ENCODE results near the gene ABCG2.
"Not testable (repeated sequence)": the region's sequence is repeated elsewhere in the genome, so short reads cannot be mapped to it uniquely, and the experiment has no call there.

Gene ABCG2

GRCh38 chr4:88172987-88173386, 14.5 kb upstream of the ABCG2 start:
- TF ChIP-seq PAX5 (IDR thresholded peaks at IDR 0.05; ENCODE audit: insufficient read depth, low read length, severe bottlenecking) (no peak), POU2F2 (IDR thresholded peaks at IDR 0.05; ENCODE audit: low read depth, low read length) (no peak), POLR2AphosphoS5 (IDR thresholded peaks at IDR 0.05; ENCODE audit: low read depth, low read length) (no peak), POLR2A (IDR thresholded peaks at IDR 0.05; ENCODE audit: low read depth, low read length) (no peak), SPI1 (IDR thresholded peaks at IDR 0.05; ENCODE audit: low read depth, low read length) (no peak), TAF1 (IDR thresholded peaks at IDR 0.05; ENCODE audit: low read depth, low read length) (no peak)
- DNase-seq (ENCODE audit: insufficient read length, low spot score) (no peak), FAIRE-seq (no peak)

- TF ChIP-seq SPI1 (IDR thresholded peaks at IDR 0.05; ENCODE audit: low read depth, low read length), result no peak
- no peak for FAIRE-seq
- no peak for DNase-seq (ENCODE audit: insufficient read length, low spot score)
These were observed 12.8 kb upstream of the ABCG2 start for GRCh38 chr4:88171206-88171605.

GRCh38 chr4:88169298-88169697, 10.9 kb upstream of the ABCG2 start:
- no peak for FAIRE-seq
- TF ChIP-seq POU2F2 (IDR thresholded peaks at IDR 0.05; ENCODE audit: low read depth, low read length) (no peak), POLR2AphosphoS5 (IDR thresholded peaks at IDR 0.05; ENCODE audit: low read depth, low read length) (no peak), SPI1 (IDR thresholded peaks at IDR 0.05; ENCODE audit: low read depth, low read length) (no peak), TAF1 (IDR thresholded peaks at IDR 0.05; ENCODE audit: low read depth, low read length) (no peak), PAX5 (IDR thresholded peaks at IDR 0.05; ENCODE audit: insufficient read depth, low read length, severe bottlenecking) (no peak), POLR2A (IDR thresholded peaks at IDR 0.05; ENCODE audit: low read depth, low read length) (no peak)

GRCh38 chr4:88166608-88167007, 8.2 kb upstream of the ABCG2 start:
- FAIRE-seq (no peak), DNase-seq (ENCODE audit: insufficient read length, low spot score) (no peak)
- TF ChIP-seq SPI1 (IDR thresholded peaks at IDR 0.05; ENCODE audit: low read depth, low read length), result no peak
- no peak for TF ChIP-seq POU2F2 (IDR thresholded peaks at IDR 0.05; ENCODE audit: low read depth, low read length)
- TF ChIP-seq TAF1 (IDR thresholded peaks at IDR 0.05; ENCODE audit: low read depth, low read length), result no peak
- TF ChIP-seq POLR2AphosphoS5 (IDR thresholded peaks at IDR 0.05; ENCODE audit: low read depth, low read length), result no peak
- TF ChIP-seq POLR2A (IDR thresholded peaks at IDR 0.05; ENCODE audit: low read depth, low read length), result no peak
- TF ChIP-seq PAX5 (IDR thresholded peaks at IDR 0.05; ENCODE audit: insufficient read depth, low read length, severe bottlenecking), result no peak

More at GRCh38 chr4:88169298-88169697, 10.9 kb upstream of the ABCG2 start:
- no peak for DNase-seq (ENCODE audit: insufficient read length, low spot score)

GRCh38 chr4:88163336-88163735, 4.9 kb upstream of the ABCG2 start:
- TF ChIP-seq PAX5 (IDR thresholded peaks at IDR 0.05; ENCODE audit: insufficient read depth, low read length, severe bottlenecking) (no peak), TAF1 (IDR thresholded peaks at IDR 0.05; ENCODE audit: low read depth, low read length) (no peak), POU2F2 (IDR thresholded peaks at IDR 0.05; ENCODE audit: low read depth, low read length) (no peak), POLR2A (IDR thresholded peaks at IDR 0.05; ENCODE audit: low read depth, low read length) (no peak), SPI1 (IDR thresholded peaks at IDR 0.05; ENCODE audit: low read depth, low read length) (no peak), POLR2AphosphoS5 (IDR thresholded peaks at IDR 0.05; ENCODE audit: low read depth, low read length) (no peak)
- FAIRE-seq (no peak), DNase-seq (ENCODE audit: insufficient read length, low spot score) (no peak)

- FAIRE-seq (no peak), DNase-seq (ENCODE audit: insufficient read length, low spot score) (no peak)
- TF ChIP-seq POLR2AphosphoS5 (IDR thresholded peaks at IDR 0.05; ENCODE audit: low read depth, low read length) (no peak), POLR2A (IDR thresholded peaks at IDR 0.05; ENCODE audit: low read depth, low read length) (no peak), POU2F2 (IDR thresholded peaks at IDR 0.05; ENCODE audit: low read depth, low read length) (no peak), PAX5 (IDR thresholded peaks at IDR 0.05; ENCODE audit: insufficient read depth, low read length, severe bottlenecking) (no peak), TAF1 (IDR thresholded peaks at IDR 0.05; ENCODE audit: low read depth, low read length) (no peak), SPI1 (IDR thresholded peaks at IDR 0.05; ENCODE audit: low read depth, low read length) (no peak)
These were observed 4.2 kb upstream of the ABCG2 start for GRCh38 chr4:88162626-88163025.

- TF ChIP-seq PAX5 (IDR thresholded peaks at IDR 0.05; ENCODE audit: insufficient read depth, low read length, severe bottlenecking) (no peak), SPI1 (IDR thresholded peaks at IDR 0.05; ENCODE audit: low read depth, low read length) (no peak), POU2F2 (IDR thresholded peaks at IDR 0.05; ENCODE audit: low read depth, low read length) (no peak), TAF1 (IDR thresholded peaks at IDR 0.05; ENCODE audit: low read depth, low read length) (no peak), POLR2A (IDR thresholded peaks at IDR 0.05; ENCODE audit: low read depth, low read length) (no peak), POLR2AphosphoS5 (IDR thresholded peaks at IDR 0.05; ENCODE audit: low read depth, low read length) (no peak)
- FAIRE-seq (no peak), DNase-seq (ENCODE audit: insufficient read length, low spot score) (peak; percentile 8)
These were observed 838 bp upstream of the ABCG2 start for GRCh38 chr4:88159229-88159725.

GRCh38 chr4:88158038-88158488, 376 bp downstream of the ABCG2 start:
- no peak for FAIRE-seq
- no peak for DNase-seq (ENCODE audit: insufficient read length, low spot score)
- no peak for TF ChIP-seq POU2F2 (IDR thresholded peaks at IDR 0.05; ENCODE audit: low read depth, low read length)
- TF ChIP-seq PAX5 (IDR thresholded peaks at IDR 0.05; ENCODE audit: insufficient read depth, low read length, severe bottlenecking), result no peak
- no peak for TF ChIP-seq TAF1 (IDR thresholded peaks at IDR 0.05; ENCODE audit: low read depth, low read length)
- no peak for TF ChIP-seq POLR2AphosphoS5 (IDR thresholded peaks at IDR 0.05; ENCODE audit: low read depth, low read length)
- TF ChIP-seq POLR2A (IDR thresholded peaks at IDR 0.05; ENCODE audit: low read depth, low read length), result no peak
- TF ChIP-seq SPI1 (IDR thresholded peaks at IDR 0.05; ENCODE audit: low read depth, low read length), result no peak

- DNase-seq (ENCODE audit: insufficient read length, low spot score); FAIRE-seq: not testable (repeated sequence)
These were observed 6.1 kb downstream of the ABCG2 start for GRCh38 chr4:88152331-88152730.

GRCh38 chr4:88148560-88148959, 9.9 kb downstream of the ABCG2 start:
- no peak for TF ChIP-seq POU2F2 (IDR thresholded peaks at IDR 0.05; ENCODE audit: low read depth, low read length)
- TF ChIP-seq POLR2A (IDR thresholded peaks at IDR 0.05; ENCODE audit: low read depth, low read length), result no peak
- TF ChIP-seq TAF1 (IDR thresholded peaks at IDR 0.05; ENCODE audit: low read depth, low read length), result no peak
- TF ChIP-seq POLR2AphosphoS5 (IDR thresholded peaks at IDR 0.05; ENCODE audit: low read depth, low read length), result no peak
- TF ChIP-seq SPI1 (IDR thresholded peaks at IDR 0.05; ENCODE audit: low read depth, low read length), result no peak
- no peak for TF ChIP-seq PAX5 (IDR thresholded peaks at IDR 0.05; ENCODE audit: insufficient read depth, low read length, severe bottlenecking)

More at GRCh38 chr4:88148560-88148959, 9.9 kb downstream of the ABCG2 start:
- FAIRE-seq, result no peak
- no peak for DNase-seq (ENCODE audit: insufficient read length, low spot score)
